ENCODE data around the gene HTT.
A peak's percentile ranks its signal among the peaks of the same experiment; 100 is the strongest.

HTT gene

GRCh38 chr4:3174371-3175338 lies 100.2 kb downstream of the HTT start:
- no peak for DNase-seq (ENCODE audit: low read depth)

GRCh38 chr4:3176367-3177229 lies 102.1 kb downstream of the HTT start:
- no peak for DNase-seq (ENCODE audit: low read depth)

GRCh38 chr4:3177426-3177825 lies 102.9 kb downstream of the HTT start:
- no peak for DNase-seq (ENCODE audit: low read depth)

- DNase-seq (ENCODE audit: low read depth), result no peak
Observed at GRCh38 chr4:3177905-3178304, 103.4 kb downstream of the HTT start.

GRCh38 chr4:3178351-3178750 lies 103.9 kb downstream of the HTT start:
- DNase-seq (ENCODE audit: low read depth), result no peak

GRCh38 chr4:3179126-3179706 lies 104.7 kb downstream of the HTT start:
- DNase-seq (ENCODE audit: low read depth), result no peak

GRCh38 chr4:3183008-3183407 lies 108.5 kb downstream of the HTT start:
- no peak for DNase-seq (ENCODE audit: low read depth)

GRCh38 chr4:3184725-3185124 lies 110.2 kb downstream of the HTT start:
- DNase-seq (ENCODE audit: low read depth), result no peak

GRCh38 chr4:3186609-3187008 lies 112.1 kb downstream of the HTT start:
- no peak for DNase-seq (ENCODE audit: low read depth)

GRCh38 chr4:3188118-3188517 lies 113.6 kb downstream of the HTT start:
- no peak for DNase-seq (ENCODE audit: low read depth)

- DNase-seq (ENCODE audit: low read depth), result no peak
Observed at GRCh38 chr4:3189459-3189858, 115.0 kb downstream of the HTT start.

GRCh38 chr4:3190549-3190948 lies 116.1 kb downstream of the HTT start:
- no peak for DNase-seq (ENCODE audit: low read depth)

GRCh38 chr4:3192188-3192587 lies 117.7 kb downstream of the HTT start:
- no peak for DNase-seq (ENCODE audit: low read depth)

GRCh38 chr4:3192827-3193226 lies 118.3 kb downstream of the HTT start:
- DNase-seq (ENCODE audit: low read depth), result no peak

GRCh38 chr4:3193531-3194203 lies 119.2 kb downstream of the HTT start:
- DNase-seq (ENCODE audit: low read depth), result peak; percentile 25

GRCh38 chr4:3196670-3197359 lies 122.3 kb downstream of the HTT start:
- DNase-seq (ENCODE audit: low read depth), result no peak

- no peak for DNase-seq (ENCODE audit: low read depth)
Observed at GRCh38 chr4:3197366-3198105, 123.1 kb downstream of the HTT start.

GRCh38 chr4:3198906-3199305 lies 124.4 kb downstream of the HTT start:
- DNase-seq (ENCODE audit: low read depth), result no peak

GRCh38 chr4:3199653-3200422 lies 125.4 kb downstream of the HTT start:
- DNase-seq (ENCODE audit: low read depth), result peak; percentile 33

Measured in amniotic epithelial cell (primary cell).